Sigmoid colon (tissue), 3 donors: ENCODE measurements around the gene CDC42EP3.

Experiments
- POLR2A ChIP-seq, 2 donors: fragments of 450-650 bp; IDR thresholded peaks; one replicate each; pipeline ENCODE4 v1.6.1; 2016; ENCODE audit warnings: antibody characterized with exemption in 2 of 2, mild to moderate bottlenecking in 2 of 2, moderate library complexity in 2 of 2
- TF ChIP-seq, protein P1 (sequence below), 4 experiments: fragments of 450-650 bp in 3 of 4; fragments of 200-600 bp in 1 of 4; IDR thresholded peaks; one replicate each; pipeline ENCODE4 v1.5.1; 2016 to 2019; ENCODE audit warnings: antibody characterized with exemption in 4 of 4, mild to moderate bottlenecking in 3 of 4, moderate library complexity in 2 of 4

GRCh38 chr2:37641582-37642171, 29.8 kb downstream of the CDC42EP3 start:
- TF ChIP-seq, protein P1, sequence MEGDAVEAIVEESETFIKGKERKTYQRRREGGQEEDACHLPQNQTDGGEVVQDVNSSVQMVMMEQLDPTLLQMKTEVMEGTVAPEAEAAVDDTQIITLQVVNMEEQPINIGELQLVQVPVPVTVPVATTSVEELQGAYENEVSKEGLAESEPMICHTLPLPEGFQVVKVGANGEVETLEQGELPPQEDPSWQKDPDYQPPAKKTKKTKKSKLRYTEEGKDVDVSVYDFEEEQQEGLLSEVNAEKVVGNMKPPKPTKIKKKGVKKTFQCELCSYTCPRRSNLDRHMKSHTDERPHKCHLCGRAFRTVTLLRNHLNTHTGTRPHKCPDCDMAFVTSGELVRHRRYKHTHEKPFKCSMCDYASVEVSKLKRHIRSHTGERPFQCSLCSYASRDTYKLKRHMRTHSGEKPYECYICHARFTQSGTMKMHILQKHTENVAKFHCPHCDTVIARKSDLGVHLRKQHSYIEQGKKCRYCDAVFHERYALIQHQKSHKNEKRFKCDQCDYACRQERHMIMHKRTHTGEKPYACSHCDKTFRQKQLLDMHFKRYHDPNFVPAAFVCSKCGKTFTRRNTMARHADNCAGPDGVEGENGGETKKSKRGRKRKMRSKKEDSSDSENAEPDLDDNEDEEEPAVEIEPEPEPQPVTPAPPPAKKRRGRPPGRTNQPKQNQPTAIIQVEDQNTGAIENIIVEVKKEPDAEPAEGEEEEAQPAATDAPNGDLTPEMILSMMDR (IDR thresholded peaks at IDR 0.05): no peak
- TF ChIP-seq POLR2A (IDR thresholded peaks at IDR 0.05): no peak
